GF-D8 (cell line): ENCODE results near the gene KMT2C.
"Not testable (repeated sequence)": the region's sequence is repeated elsewhere in the genome, so short reads cannot be mapped to it uniquely, and the experiment has no call there.

ENCODE experiments used
- DNase-seq: peaks from one replicate; lab custom pipeline; 2025; lab: John Stamatoyannopoulos, UW

KMT2C gene

DNA sequence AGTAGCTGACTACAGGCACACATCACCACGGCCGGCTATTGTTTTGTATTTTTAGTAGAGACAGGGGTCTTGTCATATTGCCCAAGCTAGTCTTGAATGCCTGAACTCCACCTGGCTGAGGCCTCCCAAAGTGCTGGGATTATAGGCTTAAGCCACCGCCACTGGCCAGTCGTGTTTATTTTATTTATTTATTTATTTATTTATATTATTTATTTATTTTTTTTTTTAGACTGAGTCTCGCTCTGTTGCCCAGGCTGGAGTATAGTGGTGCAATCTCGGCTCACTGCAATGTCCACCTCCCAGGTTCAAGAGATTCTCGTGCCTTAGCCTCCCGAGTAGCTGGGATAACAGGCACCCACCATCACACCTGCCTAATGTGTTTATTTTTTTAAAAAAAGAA is 6.0 kb upstream of the KMT2C start:
- not testable (repeated sequence) for DNase-seq

DNA sequence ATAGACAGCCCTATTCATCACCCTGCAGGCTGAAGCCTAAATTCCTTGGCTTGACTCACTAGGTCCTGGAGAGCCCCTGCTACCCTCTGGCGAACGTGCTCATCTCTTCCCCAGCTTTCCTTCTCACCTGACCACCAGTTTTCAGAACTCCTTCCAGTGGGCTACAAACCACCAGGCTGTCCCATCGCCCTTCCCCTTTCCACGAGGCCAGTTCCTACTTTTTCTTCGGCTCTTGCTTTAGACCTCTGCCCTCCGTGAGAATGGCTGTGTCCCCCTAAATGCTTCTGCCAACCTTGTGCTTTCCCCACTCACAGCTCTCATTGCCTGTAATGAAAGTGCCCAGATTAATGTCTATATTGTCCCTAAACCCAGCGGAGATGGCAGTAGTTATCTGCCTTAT is 5.4 kb upstream of the KMT2C start:
- DNase-seq = not testable (repeated sequence)

DNA sequence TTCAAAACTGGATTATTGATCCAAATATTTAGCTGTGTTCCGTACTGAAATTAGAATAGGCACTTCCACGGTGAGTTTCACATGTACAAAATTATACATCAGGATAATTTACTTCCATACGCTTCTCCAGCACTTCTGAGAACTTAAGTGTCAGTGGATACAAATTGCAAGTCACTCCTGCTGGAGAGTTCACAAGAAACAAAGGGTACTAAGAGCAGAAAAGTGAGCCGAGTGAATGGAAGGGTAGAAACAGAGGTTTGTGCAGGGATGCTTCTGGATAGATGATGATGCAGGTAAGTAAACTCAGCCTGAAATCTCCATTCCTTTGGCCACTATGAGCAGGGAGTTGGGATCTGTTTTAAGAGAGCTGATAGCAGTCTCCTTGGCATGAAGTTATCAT is 2.2 kb upstream of the KMT2C start:
- not testable (repeated sequence) for DNase-seq

DNA sequence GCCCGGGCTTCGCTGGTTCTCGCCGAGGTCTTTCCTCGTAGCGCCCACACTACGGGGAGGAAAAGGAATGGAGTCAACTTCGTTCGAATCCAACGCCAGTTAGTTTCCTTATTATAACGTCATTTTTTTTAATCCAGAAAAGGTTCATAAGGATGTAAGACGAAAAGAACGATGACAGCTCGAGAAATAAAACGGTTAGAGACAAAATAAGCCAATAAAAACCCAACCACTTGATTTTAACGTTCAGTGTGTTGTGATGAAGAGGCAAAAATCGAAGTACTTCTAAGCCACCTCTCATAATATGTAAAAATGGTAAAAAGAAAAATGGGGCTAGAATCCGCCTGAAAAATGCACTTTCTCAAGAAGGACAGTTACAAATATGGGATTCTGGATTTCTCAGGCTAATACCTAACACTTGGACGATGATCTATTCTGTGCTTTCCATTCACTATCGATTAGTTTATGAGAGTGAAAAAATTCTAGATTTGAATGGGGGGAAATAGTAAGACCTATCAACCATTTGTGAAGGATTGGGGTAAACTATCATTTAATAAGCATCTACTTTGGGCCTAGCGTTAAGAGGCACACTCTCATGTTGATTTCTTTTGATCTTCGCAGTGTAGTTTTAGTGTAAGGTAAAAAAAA is 1.2 kb upstream of the KMT2C start:
- not testable (repeated sequence) for DNase-seq

DNA sequence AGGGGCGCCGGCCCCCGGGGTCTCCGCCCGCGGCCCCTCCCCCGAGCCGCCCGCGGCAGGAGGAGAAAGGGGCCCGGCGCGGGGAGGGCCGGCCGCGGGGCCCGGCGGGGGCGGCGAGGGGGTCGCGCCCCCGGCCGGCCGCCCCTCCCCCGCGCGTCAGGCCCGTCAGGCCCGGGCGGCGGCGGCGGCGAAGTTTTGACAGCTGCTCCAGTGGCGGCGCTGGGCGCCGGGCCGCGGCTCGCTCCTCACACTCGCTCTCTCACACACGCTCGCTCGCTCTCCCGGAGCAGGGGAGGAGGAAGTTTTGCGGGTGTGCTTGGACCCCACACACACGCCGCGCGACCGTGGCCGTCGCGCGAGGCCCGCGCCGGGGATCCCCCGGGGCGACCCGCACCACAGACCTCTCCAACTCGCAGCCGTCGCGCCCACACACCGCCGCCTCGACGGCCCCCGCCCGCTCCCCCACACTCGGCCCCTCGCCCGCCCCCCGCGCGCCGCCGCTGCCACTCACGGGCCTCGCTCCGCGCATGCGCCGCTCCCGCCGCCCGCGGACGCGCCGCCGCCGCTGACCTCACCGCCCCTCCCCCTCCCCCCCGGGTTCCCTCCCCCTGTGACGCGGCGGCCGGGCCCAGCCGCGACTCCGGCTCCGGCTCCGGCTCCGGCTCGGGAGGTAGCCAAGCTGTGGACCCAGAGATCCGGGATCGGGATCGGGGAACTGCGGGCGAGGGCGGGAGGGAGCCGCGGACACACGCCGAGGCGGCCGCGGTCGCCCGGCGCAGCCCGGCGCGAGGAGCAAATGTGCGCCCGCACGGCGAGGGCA is 518 bp upstream of the KMT2C start:
- peak; percentile 71 for DNase-seq

DNA sequence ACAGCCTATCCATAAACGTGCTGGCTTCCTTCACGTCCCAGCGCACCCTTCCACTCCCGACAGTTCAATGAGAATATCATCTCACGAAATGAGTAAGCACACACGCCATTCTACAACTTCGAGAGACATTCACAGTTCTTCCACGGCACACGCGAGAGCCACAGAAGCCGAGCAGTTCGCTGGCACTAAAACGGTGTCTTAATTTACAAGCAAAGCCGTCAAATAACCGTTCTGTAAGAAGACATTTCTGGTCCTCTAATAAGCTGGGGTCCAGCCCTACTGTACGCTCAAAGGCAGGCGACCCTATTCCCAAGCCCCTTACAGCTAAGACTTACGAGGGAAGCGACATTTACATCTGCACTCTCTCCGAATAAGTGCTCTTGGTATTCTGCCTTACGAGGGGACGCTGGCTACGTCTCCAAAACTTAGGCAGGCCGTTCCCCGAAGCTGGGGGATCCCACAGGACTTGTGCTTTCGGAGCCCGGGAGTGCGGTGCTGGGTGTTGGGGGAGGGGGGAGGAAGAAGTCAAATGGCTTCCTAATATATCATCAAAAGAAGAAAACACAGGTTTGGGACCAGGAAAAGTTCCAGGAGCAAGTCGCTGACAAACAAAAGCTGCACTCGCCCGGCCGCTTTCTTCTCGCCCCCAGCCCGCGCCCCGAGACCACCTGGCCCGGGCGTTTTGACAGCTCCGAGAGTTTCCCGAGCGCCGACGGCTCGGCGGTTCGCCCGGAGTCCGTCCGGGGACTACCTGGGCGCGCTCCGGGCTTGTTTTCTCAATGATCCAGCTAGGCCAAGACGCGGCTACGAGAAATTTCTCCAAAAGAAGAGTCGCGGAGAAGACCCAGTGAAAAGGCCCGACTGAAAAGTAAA is 1.1 kb downstream of the KMT2C start:
- DNase-seq = not testable (repeated sequence)

DNA sequence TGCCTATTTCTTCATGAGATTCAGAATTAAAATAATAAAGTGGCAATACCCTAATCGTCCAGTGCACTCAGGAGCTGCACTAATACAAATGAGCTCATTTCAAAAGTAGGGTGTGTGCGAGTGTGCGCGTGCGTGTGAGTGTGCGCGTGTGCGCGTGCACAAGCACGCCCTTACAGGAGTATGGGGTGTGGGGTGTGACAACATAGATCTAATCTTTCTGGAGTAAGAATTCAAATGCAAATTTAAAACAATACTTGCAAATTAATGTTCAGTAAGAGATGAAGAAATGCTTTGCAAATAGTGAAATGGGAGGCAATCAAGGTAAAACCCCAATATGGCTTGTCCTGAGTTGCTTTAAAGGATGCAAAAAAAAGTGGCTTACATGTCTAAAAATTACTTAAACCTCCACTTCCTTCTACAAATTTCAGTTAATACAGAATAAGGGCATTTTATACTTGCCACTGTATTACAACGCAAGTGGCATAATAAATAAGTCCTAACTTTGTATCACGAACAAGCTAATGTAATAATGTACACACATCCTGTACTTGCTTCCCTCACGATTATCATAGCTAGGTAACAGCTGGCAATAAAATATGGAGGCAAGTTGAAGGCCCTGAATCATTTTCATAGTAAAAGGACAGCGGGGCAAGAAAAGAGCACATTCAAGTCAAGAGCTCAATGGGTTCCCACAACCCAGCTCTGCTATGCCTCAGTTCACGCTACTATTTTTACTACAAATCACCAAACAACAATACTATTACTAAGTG is 1.9 kb downstream of the KMT2C start:
- not testable (repeated sequence) for DNase-seq

DNA sequence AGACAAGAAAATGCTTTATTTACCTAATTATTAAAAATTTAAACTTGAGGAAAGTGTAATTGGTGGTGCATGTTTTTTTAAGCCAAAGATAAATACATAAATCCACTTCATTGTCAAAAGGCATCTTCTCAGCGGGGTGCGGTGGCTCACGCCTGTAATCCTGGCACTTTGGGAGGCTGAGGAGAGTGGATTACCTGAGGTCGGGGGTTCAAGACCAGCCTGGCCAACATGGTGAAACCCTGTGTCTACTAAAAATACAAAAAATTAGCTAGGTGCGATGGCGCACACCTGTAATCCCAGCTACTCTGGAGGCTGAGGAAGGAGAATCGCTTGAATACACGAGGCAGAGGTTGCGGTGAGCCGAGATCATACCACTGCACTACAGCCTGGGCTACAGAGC is 3.1 kb downstream of the KMT2C start:
- not testable (repeated sequence) for DNase-seq

DNA sequence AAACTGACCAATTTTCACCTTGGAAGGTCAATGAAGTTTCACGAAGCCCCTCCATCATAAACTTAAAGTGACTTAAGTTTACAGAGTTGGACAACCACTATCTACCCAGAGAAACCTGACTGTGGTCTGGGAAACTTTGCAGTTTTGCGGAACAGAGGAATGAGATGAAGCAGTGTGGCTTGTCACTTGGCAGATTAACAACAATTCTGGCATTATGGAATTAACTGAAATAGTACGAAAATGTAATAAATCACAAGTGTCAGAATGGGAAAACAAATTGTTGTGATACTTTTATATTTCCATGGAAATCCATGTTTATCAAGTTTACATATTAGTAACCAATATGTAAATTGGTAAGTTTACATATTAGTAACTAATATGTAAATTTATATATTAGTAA is 4.9 kb downstream of the KMT2C start:
- no peak for DNase-seq

DNA sequence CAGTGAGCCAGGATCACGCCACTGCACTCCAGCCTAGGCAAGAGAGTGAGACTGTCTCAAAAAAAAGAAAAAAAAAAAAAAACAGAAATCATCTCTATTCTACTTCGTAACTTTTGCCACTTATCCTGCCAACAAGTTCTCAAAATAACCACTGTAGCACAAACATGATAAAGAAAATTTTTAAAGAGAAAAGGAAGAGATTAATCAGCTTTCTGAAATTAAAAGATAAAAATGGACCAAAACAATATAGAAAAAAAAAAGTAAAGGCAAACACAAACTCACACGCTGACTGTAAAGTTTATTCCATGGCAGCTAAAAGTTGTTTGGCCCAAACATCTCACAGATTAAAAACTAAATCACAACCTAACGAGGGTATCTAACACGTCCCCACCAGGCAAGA is 5.7 kb downstream of the KMT2C start:
- not testable (repeated sequence) for DNase-seq

DNA sequence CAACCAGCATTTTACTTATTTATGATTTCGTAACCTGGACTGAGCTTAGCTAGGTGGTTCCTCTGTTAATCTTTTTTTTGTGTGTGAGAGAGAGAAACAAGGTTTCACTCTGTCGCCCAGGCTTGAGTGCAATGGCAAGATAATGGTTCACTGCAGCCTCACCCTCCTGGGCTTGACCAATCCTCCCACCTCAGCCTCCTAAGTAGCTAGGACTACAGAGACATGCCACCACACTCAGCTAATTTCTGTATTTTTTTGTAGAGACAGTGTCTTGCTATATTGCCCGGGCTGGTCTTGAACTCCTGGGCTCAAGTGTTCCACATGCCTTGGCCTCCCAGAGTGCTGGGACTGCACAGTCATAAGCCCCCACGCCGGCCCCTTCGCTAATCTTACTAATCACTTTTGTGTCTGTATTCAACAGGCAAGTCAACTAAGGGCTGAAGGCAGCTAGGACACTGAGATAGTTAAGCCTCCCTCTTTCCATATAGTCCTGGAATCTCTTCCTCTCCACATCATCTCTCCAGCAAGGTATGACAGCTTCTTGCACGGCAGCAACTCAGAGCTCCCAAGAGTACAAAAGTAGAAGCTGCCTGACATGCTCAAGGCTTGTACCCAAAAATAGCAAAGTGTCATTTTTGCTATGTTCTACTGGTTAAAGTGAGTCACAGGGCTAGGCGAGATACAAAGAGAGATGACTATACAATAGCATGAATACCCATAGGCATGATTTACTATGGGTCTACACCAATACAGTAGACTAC is 11.3 kb downstream of the KMT2C start:
- no peak for DNase-seq

DNA sequence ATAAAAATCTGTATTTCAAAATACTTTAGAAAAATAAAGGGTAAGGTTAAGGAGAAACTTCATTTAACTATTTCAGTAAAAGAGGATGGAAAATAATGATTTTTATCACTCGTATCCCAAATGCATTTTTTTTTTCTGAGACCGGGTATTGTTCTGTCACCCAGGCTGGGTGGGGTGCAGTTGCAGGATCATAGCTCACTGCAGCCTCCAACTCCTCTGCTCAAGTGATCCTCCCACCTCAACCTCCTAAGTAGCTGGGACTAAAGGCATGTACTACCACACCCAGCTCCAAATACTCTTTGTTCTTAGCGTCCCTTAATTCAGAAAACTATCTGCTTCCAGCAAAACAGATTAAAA is 11.8 kb downstream of the KMT2C start:
- no peak for DNase-seq

DNA sequence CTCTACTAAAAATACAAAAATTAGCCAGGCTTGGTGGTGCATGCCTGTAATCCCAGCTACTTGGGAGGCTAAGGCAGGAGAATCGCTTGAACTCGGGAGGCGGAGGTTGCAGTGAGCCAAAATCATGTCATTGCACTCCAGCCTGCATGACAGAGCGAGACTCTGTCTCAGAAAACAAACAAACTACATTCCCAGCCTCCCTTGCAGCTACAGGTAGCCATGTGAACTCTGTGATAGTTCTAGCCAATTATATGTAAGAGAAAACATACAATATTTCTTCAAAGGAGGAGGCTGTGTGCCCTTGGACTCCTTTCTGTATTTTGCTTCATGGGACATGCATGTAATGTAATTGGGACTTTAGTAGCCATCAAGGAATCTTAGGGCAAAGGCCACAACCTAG is 12.6 kb downstream of the KMT2C start:
- DNase-seq = not testable (repeated sequence)

DNA sequence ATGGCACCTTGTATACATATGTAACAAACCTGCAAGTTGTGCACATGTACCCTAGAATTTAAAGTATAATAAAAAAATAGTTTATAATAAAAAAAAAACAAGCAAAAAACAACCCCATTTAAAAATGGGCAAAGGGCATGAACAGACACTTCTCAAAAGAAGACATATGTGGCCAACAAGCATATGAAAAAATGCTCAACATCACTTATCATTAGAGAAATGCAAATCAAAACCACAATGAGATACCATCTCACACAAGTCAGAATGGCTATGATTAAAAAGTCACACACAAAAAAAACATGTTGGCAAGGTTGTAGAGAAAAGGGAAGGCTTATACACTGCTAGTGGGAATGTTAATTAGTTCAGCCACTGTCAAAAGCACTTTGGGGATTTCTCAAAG is 14.9 kb downstream of the KMT2C start:
- not testable (repeated sequence) for DNase-seq

DNA sequence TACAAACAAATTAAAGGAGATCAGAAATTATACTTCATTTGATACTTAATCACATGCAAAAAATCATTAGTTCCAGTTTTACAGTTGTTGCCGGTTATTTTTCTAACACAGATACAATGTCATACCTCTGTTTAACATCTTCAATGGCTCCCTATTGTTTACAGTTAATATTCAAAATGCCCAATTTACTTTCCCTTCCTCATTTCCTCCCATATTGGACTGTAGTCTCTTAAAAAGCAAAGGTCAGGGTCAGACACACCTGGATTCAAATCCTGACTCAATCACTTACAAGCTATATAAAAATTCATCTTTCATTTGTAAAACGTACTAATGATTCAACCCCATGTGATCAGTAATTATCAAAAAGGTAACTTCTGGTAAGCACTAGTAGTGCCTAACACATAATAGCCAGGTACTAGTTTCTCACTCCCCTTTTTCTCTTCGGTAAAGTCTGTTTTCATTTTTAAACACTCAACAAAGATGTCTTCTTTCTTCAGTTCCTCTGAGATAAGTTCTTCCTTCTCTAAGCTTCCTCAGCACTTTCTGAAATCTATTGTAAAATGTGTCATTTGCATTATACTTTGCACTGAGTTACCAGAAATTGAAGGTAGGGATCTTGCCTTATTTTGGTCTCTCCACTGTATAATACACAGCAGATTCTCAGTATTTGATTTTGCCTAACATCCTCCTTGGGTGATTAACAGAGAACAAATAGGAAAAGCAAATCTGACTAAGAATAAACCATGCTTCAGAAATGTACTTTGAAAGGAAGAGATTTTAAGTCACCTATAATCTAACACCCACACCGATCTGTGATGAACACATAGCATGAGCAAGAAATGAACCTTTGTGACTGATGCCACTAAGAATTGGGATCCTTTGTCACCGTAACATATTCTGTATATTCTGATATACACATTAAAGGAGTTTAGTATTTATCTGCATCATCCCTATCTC is 16.1 kb downstream of the KMT2C start:
- no peak for DNase-seq

DNA sequence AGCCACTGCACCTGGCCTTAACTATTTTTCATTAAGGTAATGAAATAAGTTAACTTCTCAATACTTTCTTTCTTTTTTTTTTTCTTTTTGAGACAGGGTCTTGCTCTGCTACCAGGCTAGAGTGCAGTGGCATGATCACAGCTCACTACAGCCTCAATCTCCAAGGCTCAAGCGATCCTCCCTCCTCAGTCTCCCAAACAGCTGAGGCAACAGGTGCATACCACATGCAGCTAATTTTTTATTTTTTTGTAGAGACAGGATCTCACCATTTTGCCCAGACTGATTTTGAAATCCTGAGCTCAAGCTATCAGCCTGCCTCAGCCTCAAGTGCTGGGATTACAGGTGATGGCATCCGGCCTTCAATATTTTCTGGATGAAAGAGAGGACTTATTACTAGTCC is 21.0 kb downstream of the KMT2C start:
- no peak for DNase-seq

DNA sequence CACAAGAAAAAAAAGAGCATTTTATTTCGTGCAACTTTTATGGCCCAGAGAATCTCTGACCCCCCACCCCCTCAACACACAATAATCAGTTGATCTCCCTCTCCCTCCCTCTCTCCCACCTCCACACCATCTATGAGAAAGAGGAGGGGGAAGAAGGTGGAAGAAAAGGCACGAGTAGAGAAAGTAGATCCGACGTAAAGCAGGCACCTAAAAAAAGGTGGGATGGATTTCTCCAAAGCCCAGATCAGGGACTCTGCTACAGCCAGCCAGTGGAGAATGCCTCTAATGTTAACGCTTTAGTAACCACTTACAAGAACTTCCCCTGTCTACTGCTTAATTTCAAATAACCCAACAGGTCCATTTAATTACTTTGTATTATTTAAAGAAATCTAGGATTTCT is 24.4 kb downstream of the KMT2C start:
- no peak for DNase-seq

DNA sequence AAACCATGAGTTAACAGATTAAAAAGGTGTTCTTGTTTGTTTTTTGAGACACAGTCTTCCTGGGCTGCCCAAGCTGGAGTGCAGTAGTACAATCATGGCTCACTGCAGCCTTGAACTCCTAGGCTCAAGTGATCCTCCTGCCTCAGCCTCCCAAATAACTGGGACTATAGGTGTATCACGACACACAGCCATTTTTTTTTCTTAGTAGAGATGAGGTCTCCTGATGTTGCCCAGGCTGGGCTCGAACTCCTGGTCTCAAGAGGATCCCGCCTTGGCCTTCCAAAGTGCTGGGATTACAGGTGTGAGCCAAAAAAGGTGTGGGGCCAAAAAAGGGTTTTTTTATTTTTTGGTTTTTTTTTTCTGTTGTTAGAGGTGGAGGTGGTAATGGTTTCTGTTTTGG is 29.3 kb downstream of the KMT2C start:
- DNase-seq = no peak

DNA sequence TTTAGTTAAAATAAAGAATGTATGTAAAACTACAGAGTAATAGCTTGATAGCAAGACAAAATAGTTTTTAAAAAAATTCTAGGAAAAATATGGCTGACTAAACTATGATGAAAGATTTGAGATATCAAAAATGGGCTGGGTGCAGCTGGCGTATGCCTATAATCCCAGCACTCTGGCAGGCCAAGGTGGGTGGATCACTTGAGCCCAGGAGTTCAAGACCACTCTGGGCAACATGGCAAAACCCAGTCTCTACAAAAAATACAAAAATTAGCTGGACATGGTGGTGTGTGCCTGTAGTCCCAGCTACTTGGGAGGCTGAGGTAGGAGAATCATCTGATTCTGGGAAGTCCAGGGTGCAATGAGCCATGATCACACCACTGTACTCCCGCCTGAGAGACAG is 29.8 kb downstream of the KMT2C start:
- DNase-seq = not testable (repeated sequence)

DNA sequence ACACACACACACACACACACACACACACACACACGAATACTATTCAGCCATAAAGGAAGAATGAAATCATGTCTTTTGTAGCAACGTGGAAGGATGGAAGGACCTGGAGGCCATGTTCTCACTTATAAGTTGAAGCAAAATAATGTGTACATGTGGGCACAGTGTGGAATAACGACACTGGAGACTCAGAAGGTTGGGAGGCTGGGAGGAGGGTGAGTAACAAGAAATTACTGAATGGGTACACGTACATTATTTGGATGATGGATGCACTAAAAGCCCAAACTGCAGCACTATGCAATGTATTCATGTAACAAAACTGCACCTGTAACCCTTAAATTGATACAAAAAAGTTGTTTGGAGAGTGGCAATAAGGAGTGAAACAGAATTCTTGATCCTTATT is 32.1 kb downstream of the KMT2C start:
- no peak for DNase-seq
